Activated gamma-delta T cell treated with Interleukin-2 at 50 U/mL for 16 hours (primary cell): ENCODE data around the gene MACROD2.
"Not testable (repeated sequence)": the region's sequence is repeated elsewhere in the genome, so short reads cannot be mapped to it uniquely, and the experiment has no call there.

Experiments
- DNase-seq: peaks from one replicate; pipeline ENCODE4 v3.0.0-alpha.2; 2020

Gene MACROD2

GRCh38 chr20:15742627-15743026 is 1747.3 kb downstream of the MACROD2 start:
- DNase-seq = no peak

GRCh38 chr20:15756002-15756753 is 1760.9 kb downstream of the MACROD2 start:
- DNase-seq = no peak

DNA sequence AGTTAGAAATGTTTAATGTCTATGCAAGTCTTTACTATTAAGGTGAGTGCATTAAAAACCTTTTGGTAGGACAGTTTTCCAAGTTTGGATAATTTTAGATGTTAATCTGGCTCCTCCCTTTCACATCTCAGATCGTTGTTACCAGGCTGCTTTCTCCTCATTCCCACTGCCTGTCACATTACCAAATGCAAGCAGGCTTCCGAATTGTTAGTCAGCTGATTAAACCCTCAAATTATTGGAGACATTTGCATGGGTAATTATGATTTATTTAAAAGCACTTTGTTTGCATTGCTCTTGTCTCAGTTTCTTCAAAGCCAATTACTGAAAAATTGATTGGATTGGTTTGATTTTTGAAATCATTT is 1761.4 kb downstream of the MACROD2 start:
- DNase-seq = no peak

GRCh38 chr20:15759594-15759993 is 1764.3 kb downstream of the MACROD2 start:
- DNase-seq = no peak

DNA sequence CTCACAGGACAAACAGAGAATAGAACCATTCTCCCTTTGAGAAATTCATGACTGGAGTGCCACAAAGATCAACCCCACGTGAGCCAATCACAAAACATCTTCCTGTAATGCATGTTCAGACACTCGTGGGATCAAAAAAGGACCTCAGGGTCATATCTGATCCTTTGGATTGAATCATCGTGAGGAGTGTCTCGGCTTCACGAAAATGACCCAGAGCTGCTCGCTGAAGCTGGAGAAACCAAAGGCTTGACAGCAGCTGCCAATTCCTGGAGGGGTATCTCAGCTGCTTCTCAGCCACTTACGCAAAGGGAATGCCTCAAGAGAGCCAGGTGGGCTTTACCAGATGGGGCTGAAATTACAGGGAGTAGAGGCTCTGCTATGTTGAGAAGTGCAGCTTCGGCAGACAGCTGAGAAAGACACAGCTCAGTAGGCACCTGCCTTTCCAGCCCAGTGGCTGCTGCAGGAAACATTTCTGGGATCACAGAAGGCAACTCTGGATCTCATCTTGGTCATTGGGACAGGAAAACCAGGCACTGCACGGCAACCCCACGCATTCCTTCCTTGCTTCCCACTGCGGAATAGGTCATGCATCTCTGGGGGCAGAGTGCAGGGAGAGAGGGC is 1764.8 kb downstream of the MACROD2 start:
- no peak for DNase-seq

GRCh38 chr20:15763366-15763765 is 1768.0 kb downstream of the MACROD2 start:
- DNase-seq = no peak

DNA sequence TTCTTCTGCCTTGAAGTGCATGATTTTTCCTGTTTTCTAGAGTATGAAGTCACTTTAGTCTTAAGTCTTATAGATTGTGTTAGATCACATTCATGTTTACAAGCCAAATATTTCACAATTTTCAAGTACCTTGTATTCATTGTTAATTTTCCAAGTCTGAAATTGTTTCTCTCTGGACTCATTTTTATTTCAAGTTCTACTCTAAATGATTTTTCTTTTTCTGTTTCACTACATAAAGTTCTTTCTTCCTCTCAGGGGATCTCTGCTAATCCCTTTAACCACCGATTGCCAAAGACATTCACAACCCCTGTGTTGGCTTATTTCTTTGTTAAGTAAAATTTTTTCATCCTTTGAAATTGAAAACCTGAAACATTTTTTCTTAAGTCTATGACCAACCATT is 1772.3 kb downstream of the MACROD2 start:
- no peak for DNase-seq

GRCh38 chr20:15767999-15768741 is 1772.9 kb downstream of the MACROD2 start:
- no peak for DNase-seq

GRCh38 chr20:15772826-15773225 is 1777.5 kb downstream of the MACROD2 start:
- no peak for DNase-seq

GRCh38 chr20:15774926-15775325 is 1779.6 kb downstream of the MACROD2 start:
- DNase-seq = no peak

GRCh38 chr20:15776770-15777466 is 1781.6 kb downstream of the MACROD2 start:
- no peak for DNase-seq

DNA sequence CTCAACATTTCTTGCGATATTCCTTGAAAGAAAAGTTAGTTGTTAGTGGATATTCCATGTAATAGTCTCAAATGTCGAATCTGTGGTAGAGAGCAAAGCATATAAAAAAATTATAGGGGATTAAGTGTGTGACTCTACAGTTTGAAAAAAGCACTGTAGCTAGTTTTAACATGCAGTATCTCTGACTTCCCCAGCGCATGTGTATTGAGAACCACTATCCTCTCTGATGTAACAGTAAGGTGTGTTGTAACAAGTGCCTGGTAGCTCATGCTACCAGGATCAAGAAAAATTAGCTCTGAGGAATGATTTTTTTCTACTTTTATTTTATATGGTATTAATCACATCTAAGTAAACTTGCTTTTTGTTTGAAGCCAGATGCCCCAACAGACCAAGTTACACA is 1788.7 kb downstream of the MACROD2 start:
- DNase-seq = no peak

GRCh38 chr20:15789079-15789478 is 1793.8 kb downstream of the MACROD2 start:
- DNase-seq = no peak

GRCh38 chr20:15792855-15793254 is 1797.5 kb downstream of the MACROD2 start:
- no peak for DNase-seq

- DNase-seq = no peak
Measured at GRCh38 chr20:15794409-15794808, 1799.1 kb downstream of the MACROD2 start.

GRCh38 chr20:15795305-15796019 is 1800.1 kb downstream of the MACROD2 start:
- DNase-seq = no peak

DNA sequence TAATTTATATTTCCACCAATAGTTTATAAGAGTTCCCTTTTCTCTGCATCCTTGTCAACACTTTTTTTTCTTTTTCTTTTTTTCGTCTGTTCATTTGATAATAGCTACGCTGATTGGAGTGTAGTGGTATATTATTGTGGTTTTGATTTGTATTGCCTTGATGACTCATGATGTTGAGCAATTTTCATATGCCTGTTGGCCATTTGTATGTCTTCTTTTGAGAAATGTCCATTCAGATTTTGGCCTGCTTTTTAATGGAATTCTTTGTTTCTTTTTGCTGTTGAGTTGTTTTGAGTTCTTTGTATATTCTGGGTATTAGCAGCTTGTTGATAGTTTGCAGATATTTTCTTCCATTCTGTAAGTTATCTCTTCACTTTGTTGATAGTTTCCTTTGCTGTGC is 1804.6 kb downstream of the MACROD2 start:
- no peak for DNase-seq

- no peak for DNase-seq
Measured at GRCh38 chr20:15802020-15802419, 1806.7 kb downstream of the MACROD2 start.

- no peak for DNase-seq
Measured at GRCh38 chr20:15805154-15805553, 1809.8 kb downstream of the MACROD2 start.

GRCh38 chr20:15806105-15806504 is 1810.8 kb downstream of the MACROD2 start:
- no peak for DNase-seq

- DNase-seq = no peak
Measured at GRCh38 chr20:15807271-15807670, 1812.0 kb downstream of the MACROD2 start.

DNA sequence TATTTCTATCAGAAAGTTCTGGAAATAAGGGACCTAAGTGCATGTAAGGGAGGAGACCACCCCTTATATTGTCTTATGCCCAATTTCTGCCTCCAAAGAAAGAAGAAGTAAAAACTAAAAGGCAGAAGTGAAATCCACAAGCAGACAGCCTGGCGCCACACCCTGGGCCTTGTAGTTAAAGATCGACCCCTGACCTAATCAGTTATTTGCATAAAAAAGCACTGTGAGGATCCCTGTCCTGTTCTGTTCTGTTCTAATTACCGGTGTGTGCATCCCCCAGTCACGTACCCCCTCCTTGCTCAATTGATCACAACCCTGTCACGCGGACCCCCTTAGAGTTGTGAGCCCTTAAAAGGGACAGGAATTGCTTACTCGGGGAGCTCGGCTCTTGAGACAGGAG is 1812.5 kb downstream of the MACROD2 start:
- not testable (repeated sequence) for DNase-seq

- no peak for DNase-seq
Measured at GRCh38 chr20:15811951-15812350, 1816.6 kb downstream of the MACROD2 start.
